ENCODE data around the gene ERC2.

GRCh38 chr3:55775366-55776154 is 692.7 kb downstream of the ERC2 start:
- no peak for TF ChIP-seq POLR2A (IDR thresholded peaks at IDR 0.05)
- no peak for TF ChIP-seq CTCF (IDR thresholded peaks at IDR 0.05)
